GM13977 (cell line): Measurements from ENCODE around the gene ZNF568.

Experiments used
- DNase-seq: peaks from one replicate; pipeline ENCODE4 v3.0.0; 2012; ENCODE audit warnings: low spot score
- in situ Hi-C: fragments of 300-500 bp; cut with MboI; formaldehyde crosslinking; loops from one replicate; pipeline ENCODE4 v1.12.0; 2022; ENCODE audit warnings: low sequenced_read_pairs, low pct_unique_long_range_greater_than_20kb, mixed read lengths, inconsistent platforms; ENCODE audit not compliant: unreplicated experiment
- TF ChIP-seq, protein P1 (sequence below): IDR thresholded peaks from 2 replicates; pipeline ENCODE4 v1.5.1; 2012; ENCODE audit warnings: mild to moderate bottlenecking, control low read depth; ENCODE audit not compliant: insufficient read depth; ENCODE audit errors: extremely low read depth, missing control alignments

ZNF568 gene

GRCh38 chr19:36972571-36972970, 56.4 kb downstream of the ZNF568 start:
- in situ Hi-C loops = no loop called here
- TF ChIP-seq, protein P1, sequence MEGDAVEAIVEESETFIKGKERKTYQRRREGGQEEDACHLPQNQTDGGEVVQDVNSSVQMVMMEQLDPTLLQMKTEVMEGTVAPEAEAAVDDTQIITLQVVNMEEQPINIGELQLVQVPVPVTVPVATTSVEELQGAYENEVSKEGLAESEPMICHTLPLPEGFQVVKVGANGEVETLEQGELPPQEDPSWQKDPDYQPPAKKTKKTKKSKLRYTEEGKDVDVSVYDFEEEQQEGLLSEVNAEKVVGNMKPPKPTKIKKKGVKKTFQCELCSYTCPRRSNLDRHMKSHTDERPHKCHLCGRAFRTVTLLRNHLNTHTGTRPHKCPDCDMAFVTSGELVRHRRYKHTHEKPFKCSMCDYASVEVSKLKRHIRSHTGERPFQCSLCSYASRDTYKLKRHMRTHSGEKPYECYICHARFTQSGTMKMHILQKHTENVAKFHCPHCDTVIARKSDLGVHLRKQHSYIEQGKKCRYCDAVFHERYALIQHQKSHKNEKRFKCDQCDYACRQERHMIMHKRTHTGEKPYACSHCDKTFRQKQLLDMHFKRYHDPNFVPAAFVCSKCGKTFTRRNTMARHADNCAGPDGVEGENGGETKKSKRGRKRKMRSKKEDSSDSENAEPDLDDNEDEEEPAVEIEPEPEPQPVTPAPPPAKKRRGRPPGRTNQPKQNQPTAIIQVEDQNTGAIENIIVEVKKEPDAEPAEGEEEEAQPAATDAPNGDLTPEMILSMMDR = no peak
- no peak for DNase-seq

DNA sequence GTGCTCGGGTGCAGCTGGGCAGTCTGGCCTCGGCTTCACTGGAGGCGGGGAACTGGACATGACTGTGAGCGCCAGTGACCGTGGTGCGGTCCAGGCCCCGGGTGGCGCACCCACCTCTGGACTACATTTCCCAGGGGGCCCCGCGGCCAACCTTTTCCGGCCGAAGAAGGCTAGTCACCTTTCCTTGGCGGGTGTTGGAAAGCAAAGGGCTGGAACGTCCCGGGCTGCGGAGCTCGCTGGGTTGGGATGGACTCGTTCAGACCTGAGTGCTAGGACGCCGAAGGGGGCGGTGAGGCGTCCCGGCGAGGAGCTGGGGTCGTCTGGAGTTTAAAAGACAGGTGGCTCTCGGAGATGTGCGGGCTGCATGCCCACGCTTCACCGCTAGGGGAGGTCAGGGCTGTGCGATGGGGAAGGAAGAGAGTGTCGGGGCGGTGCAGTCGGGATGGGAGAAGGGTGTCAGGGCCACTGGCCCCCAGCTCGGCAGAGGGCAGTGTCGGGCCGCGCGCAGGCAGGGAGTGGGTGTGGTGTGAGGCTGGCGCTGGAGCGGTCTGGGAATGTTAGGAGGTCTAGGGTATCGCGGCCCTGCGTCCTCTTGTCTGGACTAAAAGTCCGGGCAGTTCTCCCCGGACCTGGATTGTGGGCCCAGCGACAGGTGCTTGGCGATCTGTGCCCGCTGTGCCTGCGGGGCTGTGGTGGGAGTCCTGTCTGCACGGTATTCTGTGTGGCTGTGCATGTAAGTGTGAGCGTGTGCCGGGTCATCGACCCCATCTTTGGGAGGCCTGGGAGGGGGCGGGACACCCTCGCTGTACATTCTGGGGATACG, 57.1 kb downstream of the ZNF568 start:
- in situ Hi-C loops = no loop called here
- DNase-seq = peak; percentile 59
- TF ChIP-seq, protein P1 = peak; percentile 51

- peak; percentile 17 for DNase-seq
- TF ChIP-seq, protein P1 = no peak
- in situ Hi-C loops = no loop called here
Measured at GRCh38 chr19:36973844-36974195, 57.7 kb downstream of the ZNF568 start.

DNA sequence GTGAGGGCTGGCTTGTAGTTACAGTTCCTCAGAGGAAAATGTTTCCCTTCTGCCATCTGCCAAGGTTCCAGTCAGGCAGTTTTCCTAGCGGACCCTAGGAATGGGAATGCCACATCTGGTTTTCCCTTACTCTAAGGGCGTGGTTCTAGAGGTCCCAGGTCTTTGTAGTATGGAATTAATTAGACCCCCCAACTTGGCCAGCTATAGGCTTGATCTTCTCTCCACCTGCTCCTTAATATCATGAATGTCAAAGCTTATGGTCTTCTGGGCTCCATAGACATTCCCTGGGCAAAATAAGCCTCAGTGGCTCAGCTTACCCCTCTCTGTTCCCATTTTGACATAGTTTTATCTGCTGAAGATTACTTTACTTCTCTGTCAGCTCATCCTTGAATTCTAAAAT, 70.0 kb downstream of the ZNF568 start:
- in situ Hi-C loops = no loop called here
- TF ChIP-seq, protein P1 = no peak

DNA sequence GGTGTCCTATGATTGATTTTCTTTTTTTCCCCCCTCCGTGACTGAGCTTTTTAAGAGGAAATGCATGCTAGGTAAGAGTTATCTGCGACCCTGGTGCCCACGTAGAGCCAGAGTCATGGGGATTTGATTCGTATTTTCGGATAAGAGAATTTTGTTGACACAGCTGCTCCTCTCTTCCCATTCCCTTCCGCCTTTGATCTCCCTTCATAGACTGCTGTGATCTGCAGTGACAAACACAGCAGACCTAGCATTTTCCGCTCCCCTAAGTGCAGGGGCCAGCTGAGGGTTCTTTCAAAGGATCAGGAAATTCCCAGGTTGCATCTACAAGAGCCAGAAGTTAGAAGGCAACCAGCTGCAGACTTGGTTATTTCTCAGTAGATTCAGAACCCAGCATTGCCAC, 70.5 kb downstream of the ZNF568 start:
- in situ Hi-C loops = no loop called here
- TF ChIP-seq, protein P1 = no peak
- no peak for DNase-seq

More for the DNA sequence above, 70.0 kb downstream of the ZNF568 start:
- DNase-seq = no peak

GRCh38 chr19:36987091-36987490, 71.0 kb downstream of the ZNF568 start:
- no peak for DNase-seq
- TF ChIP-seq, protein P1 = no peak
- in situ Hi-C loops = no loop called here
